ENCODE results near the gene AKAP6. TPM values are rescaled to one million over a fixed set of nuclear protein-coding genes. Genes with fewer than 3 reads are reported as not detected.

The AKAP6 gene
- total and polyA plus RNA-seq, 10 of the 15 experiments (the other 5 are each of a cell fraction or from before 2014, with no cell fraction given): 0.35 to 5.9 (median 2.2) TPM

DNA sequence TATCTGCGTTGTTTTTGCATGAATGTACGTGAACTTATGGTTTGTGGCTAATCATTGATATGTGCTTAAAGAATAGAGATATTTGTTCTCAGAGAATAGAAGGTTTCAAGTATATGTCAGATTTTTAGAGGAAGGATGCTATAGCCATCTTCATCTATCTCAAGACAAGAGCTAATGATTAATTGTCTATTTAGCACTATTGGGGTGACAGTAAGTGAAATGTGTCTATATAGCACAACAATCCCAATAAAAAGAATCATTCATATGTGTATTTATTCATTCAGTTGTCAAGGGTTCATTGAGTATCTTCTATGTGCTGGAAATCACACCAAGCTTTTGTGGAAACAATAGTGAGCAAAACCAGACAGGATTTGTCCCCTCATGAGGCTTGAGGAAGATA lies 310.1 kb downstream of the AKAP6 start:
- no peaks in the 10 kb centered on the region for H3K27me3 ChIP-seq (replicated peaks in 1 of 2; ENCODE audit: control insufficient read depth in 2 of 2, insufficient read depth in 2 of 2, low read length in 1 of 2)
- no TSS peak for BruUV-seq (replicated peaks)
- DNase-seq (ENCODE audit: low read depth, low spot score) (no peak), FAIRE-seq (no peak), ATAC-seq (no peak)
- no peaks in the 10 kb centered on the region for H3K79me2 ChIP-seq (ENCODE audit: control insufficient read depth, insufficient read depth, low read length)
- SMC1A ChIA-PET (ENCODE audit: uncharacterized antibody, unreplicated experiment): no interaction called here
- H3K4me2 ChIP-seq (ENCODE audit: control insufficient read depth, insufficient read depth): no peak overlapping the region
- RAD21 ChIA-PET (ENCODE audit: unreplicated experiment): no interaction called here
- WGBS (ENCODE audit: insufficient coverage, insufficient replicate concordance, low lambda C conversion rate, missing lambda C conversion rate): 96% methylated on average over 2 of the region's 2 CpGs
- no peaks in the 10 kb centered on the region for H4K20me1 ChIP-seq (ENCODE audit: control insufficient read depth, insufficient read depth)
- no peak overlapping the region for H3K4me3 ChIP-seq
- in situ Hi-C loops (cut with MboI) (no loop called here), intact Hi-C loops (cut with micrococcal nuclease; ENCODE audit: unreplicated experiment) (no loop called here)
- no peak overlapping the region for H3K27ac ChIP-seq (ENCODE audit: control insufficient read depth, insufficient read depth)
- H3K9ac ChIP-seq (ENCODE audit: control insufficient read depth, insufficient read depth, low read length): no peak overlapping the region
- POLR2A ChIA-PET: no interaction called here
- H3K4me1 ChIP-seq (ENCODE audit: control insufficient read depth, insufficient read depth, low read length): no peaks in the 10 kb centered on the region
- no peak overlapping the region for H2AFZ ChIP-seq (ENCODE audit: control insufficient read depth, low read depth, low read length)
- no peaks in the 10 kb centered on the region for H3K9me3 ChIP-seq (replicated peaks; ENCODE audit: control insufficient read depth, insufficient read depth, low read length)
- TF ChIP-seq, protein P1, sequence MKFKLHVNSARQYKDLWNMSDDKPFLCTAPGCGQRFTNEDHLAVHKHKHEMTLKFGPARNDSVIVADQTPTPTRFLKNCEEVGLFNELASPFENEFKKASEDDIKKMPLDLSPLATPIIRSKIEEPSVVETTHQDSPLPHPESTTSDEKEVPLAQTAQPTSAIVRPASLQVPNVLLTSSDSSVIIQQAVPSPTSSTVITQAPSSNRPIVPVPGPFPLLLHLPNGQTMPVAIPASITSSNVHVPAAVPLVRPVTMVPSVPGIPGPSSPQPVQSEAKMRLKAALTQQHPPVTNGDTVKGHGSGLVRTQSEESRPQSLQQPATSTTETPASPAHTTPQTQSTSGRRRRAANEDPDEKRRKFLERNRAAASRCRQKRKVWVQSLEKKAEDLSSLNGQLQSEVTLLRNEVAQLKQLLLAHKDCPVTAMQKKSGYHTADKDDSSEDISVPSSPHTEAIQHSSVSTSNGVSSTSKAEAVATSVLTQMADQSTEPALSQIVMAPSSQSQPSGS (IDR thresholded peaks at IDR 0.05; ENCODE audit: low read length): no peak
- TF ChIP-seq NRF1 (conservative IDR thresholded peaks at IDR 0.05; ENCODE audit: low read depth, low read length): no peak
- TF ChIP-seq, protein P2, sequence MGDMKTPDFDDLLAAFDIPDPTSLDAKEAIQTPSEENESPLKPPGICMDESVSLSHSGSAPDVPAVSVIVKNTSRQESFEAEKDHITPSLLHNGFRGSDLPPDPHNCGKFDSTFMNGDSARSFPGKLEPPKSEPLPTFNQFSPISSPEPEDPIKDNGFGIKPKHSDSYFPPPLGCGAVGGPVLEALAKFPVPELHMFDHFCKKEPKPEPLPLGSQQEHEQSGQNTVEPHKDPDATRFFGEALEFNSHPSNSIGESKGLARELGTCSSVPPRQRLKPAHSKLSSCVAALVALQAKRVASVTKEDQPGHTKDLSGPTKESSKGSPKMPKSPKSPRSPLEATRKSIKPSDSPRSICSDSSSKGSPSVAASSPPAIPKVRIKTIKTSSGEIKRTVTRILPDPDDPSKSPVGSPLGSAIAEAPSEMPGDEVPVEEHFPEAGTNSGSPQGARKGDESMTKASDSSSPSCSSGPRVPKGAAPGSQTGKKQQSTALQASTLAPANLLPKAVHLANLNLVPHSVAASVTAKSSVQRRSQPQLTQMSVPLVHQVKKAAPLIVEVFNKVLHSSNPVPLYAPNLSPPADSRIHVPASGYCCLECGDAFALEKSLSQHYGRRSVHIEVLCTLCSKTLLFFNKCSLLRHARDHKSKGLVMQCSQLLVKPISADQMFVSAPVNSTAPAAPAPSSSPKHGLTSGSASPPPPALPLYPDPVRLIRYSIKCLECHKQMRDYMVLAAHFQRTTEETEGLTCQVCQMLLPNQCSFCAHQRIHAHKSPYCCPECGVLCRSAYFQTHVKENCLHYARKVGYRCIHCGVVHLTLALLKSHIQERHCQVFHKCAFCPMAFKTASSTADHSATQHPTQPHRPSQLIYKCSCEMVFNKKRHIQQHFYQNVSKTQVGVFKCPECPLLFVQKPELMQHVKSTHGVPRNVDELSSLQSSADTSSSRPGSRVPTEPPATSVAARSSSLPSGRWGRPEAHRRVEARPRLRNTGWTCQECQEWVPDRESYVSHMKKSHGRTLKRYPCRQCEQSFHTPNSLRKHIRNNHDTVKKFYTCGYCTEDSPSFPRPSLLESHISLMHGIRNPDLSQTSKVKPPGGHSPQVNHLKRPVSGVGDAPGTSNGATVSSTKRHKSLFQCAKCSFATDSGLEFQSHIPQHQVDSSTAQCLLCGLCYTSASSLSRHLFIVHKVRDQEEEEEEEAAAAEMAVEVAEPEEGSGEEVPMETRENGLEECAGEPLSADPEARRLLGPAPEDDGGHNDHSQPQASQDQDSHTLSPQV (IDR thresholded peaks at IDR 0.05): no peak
- TF ChIP-seq BHLHE40 (IDR thresholded peaks at IDR 0.05; ENCODE audit: borderline replicate concordance in 1 of 2, low read depth in 2 of 2, low read length in 1 of 2): no peak
- TF ChIP-seq CEBPB (IDR thresholded peaks at IDR 0.05; ENCODE audit: borderline replicate concordance in 1 of 2, low read depth in 2 of 2, low read length in 2 of 2): no peak
- no peak for TF ChIP-seq BRCA1 (IDR thresholded peaks at IDR 0.05; ENCODE audit: low read depth, low read length)
- TF ChIP-seq FOS (IDR thresholded peaks at IDR 0.05; ENCODE audit: borderline replicate concordance, extremely low read depth, insufficient read length): no peak
- TF ChIP-seq, protein P3, sequence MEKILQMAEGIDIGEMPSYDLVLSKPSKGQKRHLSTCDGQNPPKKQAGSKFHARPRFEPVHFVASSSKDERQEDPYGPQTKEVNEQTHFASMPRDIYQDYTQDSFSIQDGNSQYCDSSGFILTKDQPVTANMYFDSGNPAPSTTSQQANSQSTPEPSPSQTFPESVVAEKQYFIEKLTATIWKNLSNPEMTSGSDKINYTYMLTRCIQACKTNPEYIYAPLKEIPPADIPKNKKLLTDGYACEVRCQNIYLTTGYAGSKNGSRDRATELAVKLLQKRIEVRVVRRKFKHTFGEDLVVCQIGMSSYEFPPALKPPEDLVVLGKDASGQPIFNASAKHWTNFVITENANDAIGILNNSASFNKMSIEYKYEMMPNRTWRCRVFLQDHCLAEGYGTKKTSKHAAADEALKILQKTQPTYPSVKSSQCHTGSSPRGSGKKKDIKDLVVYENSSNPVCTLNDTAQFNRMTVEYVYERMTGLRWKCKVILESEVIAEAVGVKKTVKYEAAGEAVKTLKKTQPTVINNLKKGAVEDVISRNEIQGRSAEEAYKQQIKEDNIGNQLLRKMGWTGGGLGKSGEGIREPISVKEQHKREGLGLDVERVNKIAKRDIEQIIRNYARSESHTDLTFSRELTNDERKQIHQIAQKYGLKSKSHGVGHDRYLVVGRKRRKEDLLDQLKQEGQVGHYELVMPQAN (conservative IDR thresholded peaks at IDR 0.05): no peak
- no peak for TF ChIP-seq NFYB (IDR thresholded peaks at IDR 0.05; ENCODE audit: insufficient read depth, low read depth, low read length)
- no peak for TF ChIP-seq CHD4 (IDR thresholded peaks at IDR 0.05)
- no peak for TF ChIP-seq YBX1 (IDR thresholded peaks at IDR 0.05)
- TF ChIP-seq TBL1XR1 (IDR thresholded peaks at IDR 0.05; ENCODE audit: low read depth, low read length): no peak
- CTCF ChIA-PET: no interaction called here
- H3K36me3 ChIP-seq (ENCODE audit: control insufficient read depth in 2 of 2, insufficient read depth in 2 of 2, low read length in 1 of 2): no peaks in the 10 kb centered on the region
